ENCODE results near the gene CTAGE1. TPM values are rescaled to one million over a fixed set of nuclear protein-coding genes. Genes with fewer than 3 reads are reported as not detected.

The CTAGE1 gene
- polyA plus RNA-seq (2013, experiment 1 of 2), result not detected
- 0.06 TPM for polyA plus RNA-seq (2013, experiment 2 of 2)

GRCh38 chr18:22417496-22418188, at the start of gene CTAGE1:
Gene CTAGE1 (minus strand): TSS chr18:22417915. CDS start chr18:22417811, 104 bp downstream.
- Histone ChIP-seq H3K27me3 (ENCODE audit: insufficient read depth, low read length) (no peaks in the 10 kb centered on the region), H3K9me3 (ENCODE audit: insufficient read depth, low read depth, low read length) (no peaks in the 10 kb centered on the region), H3K36me3 (ENCODE audit: insufficient read depth, low read length) (no peaks in the 10 kb centered on the region), H3K27ac (ENCODE audit: low read depth, low read length) (no peak within 1 kb of the TSS), H3K4me1 (ENCODE audit: insufficient read depth, low read length) (no peaks in the 10 kb centered on the region), H3K9ac (ENCODE audit: low read depth, low read length) (no peak within 1 kb of the TSS), H3K4me3 (ENCODE audit: low read length) (no peak within 1 kb of the TSS)
- 88% methylated on average over 24 of the region's 24 CpGs for WGBS

GRCh38 chr18:22466608-22467395, 49.1 kb upstream of the CTAGE1 start:
- Histone ChIP-seq H3K9me3 (ENCODE audit: insufficient read depth, low read depth, low read length) (no peaks in the 10 kb centered on the region), H3K4me1 (ENCODE audit: insufficient read depth, low read length) (peaks cover 17% of the 10 kb centered on the region), H3K36me3 (ENCODE audit: insufficient read depth, low read length) (no peaks in the 10 kb centered on the region), H3K27me3 (ENCODE audit: insufficient read depth, low read length) (0 out of 2 replicates have a peak, but pooled peaks cover 3% of the 10 kb centered on the region), H3K27ac (ENCODE audit: low read depth, low read length) (no peak overlapping the region), H3K4me3 (ENCODE audit: low read length) (no peak overlapping the region), H3K9ac (ENCODE audit: low read depth, low read length) (no peak overlapping the region)
- 84% methylated on average over 3 of the region's 3 CpGs for WGBS

- H3K4me1 ChIP-seq (ENCODE audit: insufficient read depth, low read length), result peaks cover 17% of the 10 kb centered on the region
- WGBS, result 65% methylated on average over 3 of the region's 3 CpGs
- no peak overlapping the region for H3K4me3 ChIP-seq (ENCODE audit: low read length)
- H3K36me3 ChIP-seq (ENCODE audit: insufficient read depth, low read length), result no peaks in the 10 kb centered on the region
- H3K9me3 ChIP-seq (ENCODE audit: insufficient read depth, low read depth, low read length), result no peaks in the 10 kb centered on the region
- no peak overlapping the region for H3K9ac ChIP-seq (ENCODE audit: low read depth, low read length)
- no peaks in the 10 kb centered on the region for H3K27me3 ChIP-seq (ENCODE audit: insufficient read depth, low read length)
- H3K27ac ChIP-seq (ENCODE audit: low read depth, low read length), result no peak overlapping the region
Observed at GRCh38 chr18:22465859-22466457, 48.2 kb upstream of the CTAGE1 start.

- Histone ChIP-seq H3K27me3 (ENCODE audit: insufficient read depth, low read length) (no peaks in the 10 kb centered on the region), H3K36me3 (ENCODE audit: insufficient read depth, low read length) (no peaks in the 10 kb centered on the region)
- WGBS, result 75% methylated on average over 5 of the region's 5 CpGs
Observed at GRCh38 chr18:22463076-22463475, 45.4 kb upstream of the CTAGE1 start.

GRCh38 chr18:22459491-22459890, 41.8 kb upstream of the CTAGE1 start:
- H3K36me3 ChIP-seq (ENCODE audit: insufficient read depth, low read length), result no peaks in the 10 kb centered on the region
- no peak overlapping the region for H3K4me3 ChIP-seq (ENCODE audit: low read length)
- 83% methylated on average over 1 of the region's 2 CpGs for WGBS
- no peaks in the 10 kb centered on the region for H3K9me3 ChIP-seq (ENCODE audit: insufficient read depth, low read depth, low read length)
- H3K4me1 ChIP-seq (ENCODE audit: insufficient read depth, low read length), result no peaks in the 10 kb centered on the region
- H3K27me3 ChIP-seq (ENCODE audit: insufficient read depth, low read length), result no peaks in the 10 kb centered on the region
- H3K9ac ChIP-seq (ENCODE audit: low read depth, low read length), result no peak overlapping the region
- no peak overlapping the region for H3K27ac ChIP-seq (ENCODE audit: low read depth, low read length)

More at GRCh38 chr18:22463076-22463475, 45.4 kb upstream of the CTAGE1 start:
- Histone ChIP-seq H3K9ac (ENCODE audit: low read depth, low read length) (no peak overlapping the region), H3K9me3 (ENCODE audit: insufficient read depth, low read depth, low read length) (no peaks in the 10 kb centered on the region), H3K4me1 (ENCODE audit: insufficient read depth, low read length) (no peaks in the 10 kb centered on the region), H3K4me3 (ENCODE audit: low read length) (no peak overlapping the region), H3K27ac (ENCODE audit: low read depth, low read length) (no peak overlapping the region)

GRCh38 chr18:22457524-22457923, 39.8 kb upstream of the CTAGE1 start:
- Histone ChIP-seq H3K27ac (ENCODE audit: low read depth, low read length) (no peak overlapping the region), H3K27me3 (ENCODE audit: insufficient read depth, low read length) (no peaks in the 10 kb centered on the region), H3K9ac (ENCODE audit: low read depth, low read length) (no peak overlapping the region), H3K9me3 (ENCODE audit: insufficient read depth, low read depth, low read length) (no peaks in the 10 kb centered on the region), H3K4me1 (ENCODE audit: insufficient read depth, low read length) (no peaks in the 10 kb centered on the region), H3K4me3 (ENCODE audit: low read length) (no peak overlapping the region), H3K36me3 (ENCODE audit: insufficient read depth, low read length) (no peaks in the 10 kb centered on the region)
- 91% methylated on average over 7 of the region's 8 CpGs for WGBS

- no peak overlapping the region for H3K27ac ChIP-seq (ENCODE audit: low read depth, low read length)
- H3K4me1 ChIP-seq (ENCODE audit: insufficient read depth, low read length), result peaks cover 6% of the 10 kb centered on the region; the same call in 1 of the 2 replicates
- H3K36me3 ChIP-seq (ENCODE audit: insufficient read depth, low read length), result no peaks in the 10 kb centered on the region
- H3K9me3 ChIP-seq (ENCODE audit: insufficient read depth, low read depth, low read length), result no peaks in the 10 kb centered on the region
- no peak overlapping the region for H3K4me3 ChIP-seq (ENCODE audit: low read length)
- no peak overlapping the region for H3K9ac ChIP-seq (ENCODE audit: low read depth, low read length)
- whole genome bisulfite sequencing, result 71% methylated on average over 6 of the region's 6 CpGs
- no peaks in the 10 kb centered on the region for H3K27me3 ChIP-seq (ENCODE audit: insufficient read depth, low read length)
Observed at GRCh38 chr18:22456547-22456946, 38.8 kb upstream of the CTAGE1 start.

- Histone ChIP-seq H3K4me3 (ENCODE audit: low read length) (no peak overlapping the region), H3K27ac (ENCODE audit: low read depth, low read length) (no peak overlapping the region), H3K36me3 (ENCODE audit: insufficient read depth, low read length) (no peaks in the 10 kb centered on the region), H3K9me3 (ENCODE audit: insufficient read depth, low read depth, low read length) (no peaks in the 10 kb centered on the region), H3K9ac (ENCODE audit: low read depth, low read length) (no peak overlapping the region), H3K4me1 (ENCODE audit: insufficient read depth, low read length) (peaks cover 6% of the 10 kb centered on the region; the same call in 1 of the 2 replicates), H3K27me3 (ENCODE audit: insufficient read depth, low read length) (no peaks in the 10 kb centered on the region)
- 64% methylated on average over 6 of the region's 6 CpGs for WGBS
Observed at GRCh38 chr18:22456116-22456480, 38.4 kb upstream of the CTAGE1 start.

GRCh38 chr18:22455425-22456115, 37.9 kb upstream of the CTAGE1 start:
- no peaks in the 10 kb centered on the region for H3K36me3 ChIP-seq (ENCODE audit: insufficient read depth, low read length)
- H3K4me1 ChIP-seq (ENCODE audit: insufficient read depth, low read length), result peaks cover 6% of the 10 kb centered on the region; the same call in 1 of the 2 replicates
- H3K9me3 ChIP-seq (ENCODE audit: insufficient read depth, low read depth, low read length), result no peaks in the 10 kb centered on the region
- H3K9ac ChIP-seq (ENCODE audit: low read depth, low read length), result no peak overlapping the region
- no peaks in the 10 kb centered on the region for H3K27me3 ChIP-seq (ENCODE audit: insufficient read depth, low read length)
- H3K27ac ChIP-seq (ENCODE audit: low read depth, low read length), result no peak overlapping the region
- H3K4me3 ChIP-seq (ENCODE audit: low read length), result no peak overlapping the region
- WGBS, result 78% methylated on average over 3 of the region's 3 CpGs

GRCh38 chr18:22453315-22453714, 35.6 kb upstream of the CTAGE1 start:
- no peak overlapping the region for H3K9ac ChIP-seq (ENCODE audit: low read depth, low read length)
- H3K4me1 ChIP-seq (ENCODE audit: insufficient read depth, low read length), result peaks cover 6% of the 10 kb centered on the region; the same call in 1 of the 2 replicates
- peaks cover 9% of the 10 kb centered on the region; the same call in 1 of the 2 replicates for H3K9me3 ChIP-seq (ENCODE audit: insufficient read depth, low read depth, low read length)
- WGBS, result 94% methylated on average over 5 of the region's 5 CpGs
- H3K27me3 ChIP-seq (ENCODE audit: insufficient read depth, low read length), result no peaks in the 10 kb centered on the region
- no peak overlapping the region for H3K27ac ChIP-seq (ENCODE audit: low read depth, low read length)
- no peaks in the 10 kb centered on the region for H3K36me3 ChIP-seq (ENCODE audit: insufficient read depth, low read length)
- H3K4me3 ChIP-seq (ENCODE audit: low read length), result no peak overlapping the region

Data from HUES64 (cell line).